ENCODE data around the gene NEK4. TPM values are rescaled to one million over a fixed set of nuclear protein-coding genes. Genes with fewer than 3 reads are reported as not detected.
"Not testable (repeated sequence)": the region's sequence is repeated elsewhere in the genome, so short reads cannot be mapped to it uniquely, and the experiment has no call there.

NEK4 gene
- polyA plus RNA-seq, 1 donor: 9.9 TPM

- DNase-seq (ENCODE audit: low read depth): no peak
These were observed 39.1 kb downstream of the NEK4 start for GRCh38 chr3:52731590-52731989.

- DNase-seq (ENCODE audit: low read depth): no peak
These were observed 40.1 kb downstream of the NEK4 start for GRCh38 chr3:52730681-52731080.

GRCh38 chr3:52728753-52729152 lies 42.0 kb downstream of the NEK4 start:
- not testable (repeated sequence) for DNase-seq (ENCODE audit: low read depth)

GRCh38 chr3:52724511-52724910 lies 46.2 kb downstream of the NEK4 start:
- no peak for DNase-seq (ENCODE audit: low read depth)

GRCh38 chr3:52723935-52724334 lies 46.8 kb downstream of the NEK4 start:
- no peak for DNase-seq (ENCODE audit: low read depth)

- DNase-seq (ENCODE audit: low read depth): no peak
These were observed 48.2 kb downstream of the NEK4 start for GRCh38 chr3:52722491-52722890.

GRCh38 chr3:52721730-52722008 lies 49.1 kb downstream of the NEK4 start:
- no peak for DNase-seq (ENCODE audit: low read depth)

GRCh38 chr3:52721002-52721729 lies 49.6 kb downstream of the NEK4 start:
- DNase-seq (ENCODE audit: low read depth): no peak

GRCh38 chr3:52719618-52720017 lies 51.1 kb downstream of the NEK4 start:
- no peak for DNase-seq (ENCODE audit: low read depth)

GRCh38 chr3:52715714-52716305 lies 54.9 kb downstream of the NEK4 start:
- no peak for DNase-seq (ENCODE audit: low read depth)

- DNase-seq (ENCODE audit: low read depth): no peak
These were observed 56.1 kb downstream of the NEK4 start for GRCh38 chr3:52714335-52715302.

- no peak for DNase-seq (ENCODE audit: low read depth)
These were observed 58.2 kb downstream of the NEK4 start for GRCh38 chr3:52712291-52713212.

GRCh38 chr3:52710512-52710911 lies 60.2 kb downstream of the NEK4 start:
- no peak for DNase-seq (ENCODE audit: low read depth)

- DNase-seq (ENCODE audit: low read depth): no peak
These were observed 63.2 kb downstream of the NEK4 start for GRCh38 chr3:52707585-52707984.

- no peak for DNase-seq (ENCODE audit: low read depth)
These were observed 64.8 kb downstream of the NEK4 start, which contains the start of the genes GLT8D1 and SPCS1 for GRCh38 chr3:52705688-52706686. TSS of gene GLT8D1 (minus strand) at chr3:52705791. CDS start at chr3:52700460, 5,331 bp downstream. TSS of gene SPCS1 (plus strand) at chr3:52706106. CDS start at chr3:52706247, 141 bp downstream.

GRCh38 chr3:52705438-52705687 lies 65.4 kb downstream of the NEK4 start:
- no peak for DNase-seq (ENCODE audit: low read depth)

- DNase-seq (ENCODE audit: low read depth): no peak
These were observed 65.9 kb downstream of the NEK4 start for GRCh38 chr3:52704611-52705437.

- no peak for DNase-seq (ENCODE audit: low read depth)
These were observed 67.4 kb downstream of the NEK4 start for GRCh38 chr3:52703341-52703740.

GRCh38 chr3:52697632-52697965 lies 73.1 kb downstream of the NEK4 start:
- no peak for DNase-seq (ENCODE audit: low read depth)
